ENCODE data around the gene CELSR2.

CELSR2 gene

DNA sequence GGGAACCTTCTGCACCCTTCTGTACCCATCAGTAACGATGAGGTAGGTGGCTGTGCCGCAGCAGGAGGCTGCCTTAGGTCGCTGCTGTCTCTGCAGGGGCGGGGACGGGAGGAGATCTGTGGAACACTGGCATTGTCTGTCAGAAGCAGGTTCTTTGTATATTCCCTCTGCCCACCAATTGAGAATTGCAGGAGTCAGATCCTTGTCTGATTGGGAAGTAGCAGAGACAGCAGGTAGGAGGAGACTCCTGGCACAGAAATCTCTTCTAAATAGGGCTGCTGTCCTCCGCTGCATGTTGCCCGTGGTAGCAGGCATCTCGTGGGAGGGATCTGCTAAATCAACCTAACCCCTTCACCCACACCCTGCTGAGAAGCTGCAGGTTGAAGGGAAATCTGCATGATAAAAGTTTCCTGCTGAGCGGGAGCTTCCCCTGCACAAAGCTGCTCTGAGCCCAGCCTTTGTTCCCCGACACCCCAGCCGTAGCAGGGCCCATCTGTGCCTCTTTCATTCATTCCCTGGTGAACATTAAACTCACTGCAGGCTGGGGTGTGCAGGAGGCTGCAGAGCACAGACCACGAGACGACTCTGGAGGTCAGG is 19.7 kb upstream of the CELSR2 start:
- FAIRE-seq, result no peak

DNA sequence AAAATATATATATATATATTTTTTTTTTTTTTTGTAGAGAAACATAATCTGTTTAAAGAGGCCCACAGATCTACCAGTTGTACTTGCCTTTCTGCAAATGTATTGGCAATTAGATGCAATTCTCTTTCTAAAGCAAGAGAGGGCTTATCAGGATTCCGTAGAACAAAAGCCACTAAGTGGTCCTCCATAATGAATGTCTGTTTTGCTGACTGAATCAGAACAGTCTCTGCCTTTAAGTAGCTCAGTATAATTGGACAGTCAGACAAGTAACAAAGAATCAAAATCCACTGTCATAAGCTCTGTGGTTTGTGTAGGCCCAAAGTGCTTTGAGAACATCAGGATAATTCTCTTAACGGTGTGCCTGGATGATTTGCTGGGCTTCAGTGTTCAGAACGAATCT is 18.3 kb upstream of the CELSR2 start:
- no peak for FAIRE-seq

DNA sequence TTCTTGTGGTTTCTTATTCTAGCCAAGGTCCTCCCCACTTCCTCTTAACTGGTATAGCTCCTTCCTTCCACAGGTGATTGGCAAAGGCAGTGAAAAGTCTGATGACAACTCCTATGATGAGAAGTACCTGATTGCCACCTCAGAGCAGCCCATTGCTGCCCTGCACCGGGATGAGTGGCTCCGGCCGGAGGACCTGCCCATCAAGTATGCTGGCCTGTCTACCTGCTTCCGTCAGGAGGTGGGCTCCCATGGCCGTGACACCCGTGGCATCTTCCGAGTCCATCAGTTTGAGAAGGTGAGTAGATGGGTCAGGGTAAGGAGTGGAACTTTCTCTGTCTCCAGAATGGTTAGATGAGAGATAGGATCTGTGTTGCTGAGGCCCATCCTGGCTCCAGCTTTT is 14.2 kb upstream of the CELSR2 start:
- no peak for FAIRE-seq

DNA sequence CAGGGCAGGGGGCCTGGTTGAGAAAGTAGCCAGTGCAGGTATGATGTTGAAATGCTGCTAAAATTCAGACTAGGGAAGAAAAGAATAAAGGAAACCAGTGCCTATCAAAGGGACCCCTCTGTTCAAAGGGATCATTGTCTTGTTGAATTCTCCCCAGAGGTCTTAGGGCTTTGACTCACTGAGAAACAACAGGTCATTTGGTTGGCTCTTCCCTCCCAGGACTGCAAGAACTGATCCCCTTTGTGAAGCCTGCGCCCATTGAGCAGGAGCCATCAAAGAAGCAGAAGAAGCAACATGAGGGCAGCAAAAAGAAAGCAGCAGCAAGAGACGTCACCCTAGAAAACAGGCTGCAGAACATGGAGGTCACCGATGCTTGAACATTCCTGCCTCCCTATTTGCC is 11.8 kb upstream of the CELSR2 start:
- no peak for FAIRE-seq

DNA sequence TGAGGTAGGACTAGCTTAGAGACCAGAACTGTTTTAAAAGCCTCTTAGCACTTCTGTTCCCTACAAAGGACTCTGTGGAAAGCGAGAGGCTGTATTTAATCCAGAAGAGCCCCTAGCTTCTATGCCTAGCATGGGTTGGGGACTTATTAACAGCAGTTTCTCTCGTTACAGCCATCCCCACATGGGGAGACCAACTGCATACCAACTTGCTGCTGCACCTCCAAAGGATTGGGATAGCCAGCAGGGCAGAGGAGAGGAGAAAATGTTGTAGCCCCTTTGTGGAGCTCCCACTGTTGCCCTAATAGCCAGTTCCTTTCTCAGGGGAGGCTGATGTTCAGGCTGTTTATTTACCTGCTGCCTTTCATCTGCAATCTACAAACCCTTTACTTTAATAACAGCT is 11.0 kb upstream of the CELSR2 start:
- no peak for FAIRE-seq

DNA sequence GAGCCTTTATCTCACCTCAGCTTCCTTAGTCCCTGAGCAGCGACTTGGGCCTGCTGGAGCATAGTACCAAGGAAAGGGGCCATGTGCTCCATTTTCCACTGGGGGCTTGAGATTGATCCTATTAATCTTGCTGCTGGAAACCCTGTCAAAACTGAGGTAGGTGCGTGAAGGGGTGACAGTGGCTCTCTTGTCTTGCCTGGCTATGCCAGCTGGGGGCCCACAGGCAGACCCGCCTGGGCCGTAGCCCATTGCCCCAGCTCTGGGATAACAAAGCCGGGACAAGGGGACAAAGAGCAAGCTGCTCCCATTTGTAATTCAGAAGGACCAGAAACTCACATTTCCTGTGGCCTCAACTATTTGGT is 10.3 kb upstream of the CELSR2 start:
- FAIRE-seq, result no peak

DNA sequence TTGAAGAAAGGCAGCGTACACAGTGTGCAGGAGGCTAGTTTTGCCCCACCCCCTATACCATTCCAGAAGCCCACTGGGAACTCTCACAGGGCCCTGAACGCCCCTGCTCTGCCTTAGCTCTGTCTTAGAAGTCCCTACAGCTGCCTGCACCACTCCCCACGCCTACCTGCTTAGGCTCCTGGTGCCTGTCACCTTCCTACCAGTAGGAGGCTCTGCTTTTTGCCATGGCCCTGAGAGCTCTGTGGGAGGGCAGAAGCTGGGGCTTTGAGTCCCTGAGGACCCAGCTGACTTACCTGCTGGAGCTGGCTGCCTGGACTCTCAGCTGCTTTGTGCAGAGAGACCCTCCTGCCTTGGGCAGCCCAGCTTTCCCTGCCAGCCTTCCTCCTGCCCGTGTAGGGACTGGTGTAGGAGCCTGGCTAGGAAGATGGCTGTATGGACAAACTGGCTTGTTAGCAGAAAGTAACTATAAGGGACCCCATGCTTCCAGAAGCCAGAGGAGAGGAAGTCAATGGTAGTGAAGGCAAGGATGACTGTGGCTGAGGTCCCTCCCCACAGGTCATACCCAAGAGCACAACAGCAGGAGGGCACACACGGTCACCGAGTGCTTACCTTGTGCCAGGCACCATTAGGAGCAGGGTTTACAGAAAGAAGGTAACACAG is 9.8 kb upstream of the CELSR2 start:
- no peak for FAIRE-seq

DNA sequence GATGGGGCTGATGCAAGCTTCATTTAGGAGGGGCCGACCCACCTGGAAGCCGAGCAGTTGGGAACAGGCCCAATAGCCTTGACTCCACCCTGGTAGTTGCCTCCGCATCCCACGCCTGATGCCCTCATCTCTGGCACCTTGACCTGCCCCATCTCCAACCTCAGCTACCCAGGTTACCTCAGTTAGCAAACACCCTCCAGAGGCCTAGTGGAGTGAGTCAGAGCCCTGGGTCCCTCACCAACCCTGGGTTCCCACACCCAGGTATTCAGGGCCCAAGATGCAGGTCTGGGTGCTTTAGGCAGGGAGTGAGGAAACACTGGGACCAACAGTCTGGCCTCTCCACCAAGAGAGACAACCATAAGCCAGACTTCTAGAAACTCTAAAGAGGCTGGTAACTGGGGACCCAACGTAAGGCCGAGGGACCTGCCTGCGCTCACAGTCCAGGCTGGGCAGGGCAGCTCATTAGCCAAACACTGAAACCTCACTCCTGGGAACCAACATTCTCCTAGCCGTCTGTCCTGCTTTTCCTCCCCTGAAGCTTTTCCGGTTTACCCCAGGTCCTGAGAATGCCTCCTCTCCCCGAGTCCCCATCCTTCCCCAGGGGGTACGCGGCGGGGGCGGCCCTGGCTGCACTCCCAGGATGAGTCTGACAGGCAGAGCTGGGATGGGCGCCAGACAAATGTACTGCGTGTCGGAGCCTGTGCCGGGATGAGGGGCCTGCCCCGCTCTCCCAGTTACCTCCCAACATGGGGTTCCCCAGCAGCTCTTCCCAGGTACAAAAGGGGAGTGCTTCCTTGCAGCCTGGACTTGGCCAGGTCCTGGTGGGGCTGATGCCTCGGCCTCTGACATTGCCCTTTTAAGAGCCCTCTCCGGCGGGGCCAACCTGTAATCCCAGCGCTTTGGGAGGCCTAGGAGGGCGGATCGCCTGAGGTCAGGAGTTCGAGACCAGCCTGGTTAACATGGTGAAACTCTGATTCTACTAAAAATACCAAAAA is 8.9 kb upstream of the CELSR2 start:
- no peak for FAIRE-seq

DNA sequence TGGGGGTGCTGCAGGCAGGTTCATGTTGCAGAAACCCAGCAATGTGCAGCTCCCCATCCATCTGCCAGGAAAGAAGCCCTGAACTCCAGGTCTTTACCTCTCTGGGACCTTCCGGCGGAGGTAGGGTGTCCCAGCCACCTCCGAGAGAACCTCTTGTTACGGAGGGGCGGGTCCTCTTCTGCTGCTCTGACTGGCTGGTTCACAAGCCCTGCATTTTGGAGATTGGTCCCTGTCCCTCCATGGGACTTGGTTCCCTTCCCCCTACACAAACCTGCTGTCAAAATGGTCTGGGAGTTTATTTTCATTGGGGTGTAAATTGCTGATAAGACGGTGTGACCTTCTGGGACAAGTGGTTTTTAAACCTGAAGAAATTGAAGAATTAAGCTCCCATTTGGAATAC is 8.0 kb upstream of the CELSR2 start:
- FAIRE-seq, result no peak

DNA sequence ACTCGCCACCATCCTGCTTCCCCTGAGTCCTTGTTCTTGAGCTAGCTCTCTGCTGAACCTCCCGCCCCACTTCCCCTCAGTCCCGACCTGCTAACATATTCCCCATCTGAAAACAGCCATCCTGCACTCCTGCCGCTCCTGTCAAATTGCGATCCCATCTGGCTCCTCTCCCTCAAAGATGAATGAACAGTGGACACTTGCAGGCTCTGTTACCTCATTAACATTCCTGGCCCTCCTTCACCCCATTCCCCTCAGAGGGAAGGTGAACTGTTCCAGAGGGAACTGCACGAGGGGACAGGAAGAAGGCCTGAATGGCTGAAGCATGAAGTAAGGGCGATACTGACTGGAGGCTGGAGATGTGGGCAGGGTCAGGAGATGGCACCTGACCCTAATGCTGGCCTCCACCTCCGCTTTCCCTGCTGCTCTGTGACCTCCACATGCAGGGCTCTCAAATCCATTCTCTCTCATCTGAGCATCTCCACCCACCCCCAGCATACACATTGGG is 7.4 kb upstream of the CELSR2 start:
- no peak for FAIRE-seq

DNA sequence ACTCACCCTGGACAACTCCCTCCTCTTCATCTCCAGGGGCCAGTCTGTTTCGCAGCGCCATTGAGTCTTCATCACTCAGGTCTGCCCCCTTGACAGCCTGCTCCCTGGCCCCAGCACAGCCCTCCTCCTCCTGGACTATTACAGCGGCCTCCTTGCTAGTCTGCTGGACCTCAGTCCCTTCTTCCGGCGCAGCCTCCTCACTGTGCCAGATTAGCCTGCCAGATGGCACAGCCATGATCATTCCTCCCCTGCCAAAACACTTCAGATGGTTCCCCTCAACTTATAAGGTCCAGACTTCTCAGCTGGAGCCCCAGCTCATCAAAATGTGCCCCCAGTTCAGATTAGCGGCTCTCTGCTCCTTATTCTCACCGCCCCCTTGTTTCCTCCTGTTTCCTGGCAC is 7.0 kb upstream of the CELSR2 start:
- FAIRE-seq, result no peak

DNA sequence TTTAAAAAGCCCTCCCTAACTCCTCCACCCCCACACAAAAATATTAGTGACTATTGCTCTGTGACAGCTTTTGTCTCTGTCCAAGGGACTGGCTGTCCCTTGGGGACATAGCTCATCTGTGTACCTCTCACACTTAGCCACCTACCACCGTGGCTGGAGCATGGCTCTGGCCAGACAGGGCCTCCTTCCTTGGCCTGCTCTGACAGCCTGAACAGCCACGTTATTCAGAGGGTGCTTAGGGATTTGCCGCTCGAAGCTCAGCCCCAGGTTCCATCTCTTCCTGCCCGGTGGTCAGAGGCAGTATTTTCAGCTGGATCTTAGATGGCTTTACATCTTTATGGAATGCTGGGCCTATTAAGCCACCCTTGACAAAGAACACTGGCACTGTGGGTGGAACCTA is 6.1 kb upstream of the CELSR2 start:
- FAIRE-seq, result no peak

DNA sequence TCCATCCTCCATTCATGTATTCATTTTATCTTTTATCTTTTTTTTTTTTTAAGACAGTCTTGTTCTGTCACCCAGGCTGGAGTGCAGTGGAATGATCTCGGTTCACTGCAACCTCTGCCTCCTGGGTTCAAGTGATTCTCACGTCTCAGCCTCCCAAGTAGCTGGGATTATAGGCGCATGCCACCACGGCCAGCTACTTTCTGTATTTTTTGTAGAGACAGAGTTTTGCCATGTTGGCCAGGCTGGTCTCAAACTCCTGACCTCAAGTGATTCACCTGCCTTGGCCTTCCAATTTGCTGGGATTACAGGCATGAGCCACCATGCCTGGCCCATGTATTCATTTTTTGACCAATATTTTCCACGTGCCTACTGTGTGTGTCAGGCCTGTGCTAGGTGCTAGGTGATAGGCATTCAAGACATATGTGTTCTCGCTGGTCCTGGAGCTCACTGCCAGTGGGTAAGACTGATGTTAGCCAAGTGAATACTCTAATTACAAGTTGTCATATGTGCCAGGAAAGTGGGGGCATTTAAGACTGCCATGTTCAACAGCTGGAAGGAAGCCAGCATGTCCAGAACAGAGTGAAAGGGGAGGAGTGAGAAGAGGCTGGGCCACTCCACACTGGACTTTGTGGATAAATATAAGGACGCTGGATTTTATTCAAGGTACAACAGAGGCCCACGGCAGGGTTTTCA is 5.3 kb upstream of the CELSR2 start:
- FAIRE-seq, result no peak

DNA sequence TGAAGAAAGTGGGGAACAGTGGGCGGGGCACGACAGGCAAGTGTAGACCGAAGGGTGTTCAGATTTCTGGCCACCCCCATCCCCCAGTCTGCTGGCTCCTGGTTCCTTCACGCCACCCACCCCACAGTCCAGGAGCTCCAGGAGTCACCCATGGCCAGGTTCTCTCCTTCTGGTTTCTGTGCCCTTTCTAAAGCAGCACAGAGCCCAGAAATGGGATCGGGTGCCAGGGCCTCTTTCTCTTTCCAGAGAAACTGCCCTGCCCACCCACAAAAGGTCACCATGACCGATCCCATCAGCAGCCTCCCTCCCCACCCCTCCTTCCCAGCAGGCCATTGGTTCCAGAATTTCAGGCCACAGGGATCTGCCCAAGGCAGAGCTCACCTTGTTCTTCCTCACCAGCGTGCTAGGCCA is 3.2 kb upstream of the CELSR2 start:
- no peak for FAIRE-seq

DNA sequence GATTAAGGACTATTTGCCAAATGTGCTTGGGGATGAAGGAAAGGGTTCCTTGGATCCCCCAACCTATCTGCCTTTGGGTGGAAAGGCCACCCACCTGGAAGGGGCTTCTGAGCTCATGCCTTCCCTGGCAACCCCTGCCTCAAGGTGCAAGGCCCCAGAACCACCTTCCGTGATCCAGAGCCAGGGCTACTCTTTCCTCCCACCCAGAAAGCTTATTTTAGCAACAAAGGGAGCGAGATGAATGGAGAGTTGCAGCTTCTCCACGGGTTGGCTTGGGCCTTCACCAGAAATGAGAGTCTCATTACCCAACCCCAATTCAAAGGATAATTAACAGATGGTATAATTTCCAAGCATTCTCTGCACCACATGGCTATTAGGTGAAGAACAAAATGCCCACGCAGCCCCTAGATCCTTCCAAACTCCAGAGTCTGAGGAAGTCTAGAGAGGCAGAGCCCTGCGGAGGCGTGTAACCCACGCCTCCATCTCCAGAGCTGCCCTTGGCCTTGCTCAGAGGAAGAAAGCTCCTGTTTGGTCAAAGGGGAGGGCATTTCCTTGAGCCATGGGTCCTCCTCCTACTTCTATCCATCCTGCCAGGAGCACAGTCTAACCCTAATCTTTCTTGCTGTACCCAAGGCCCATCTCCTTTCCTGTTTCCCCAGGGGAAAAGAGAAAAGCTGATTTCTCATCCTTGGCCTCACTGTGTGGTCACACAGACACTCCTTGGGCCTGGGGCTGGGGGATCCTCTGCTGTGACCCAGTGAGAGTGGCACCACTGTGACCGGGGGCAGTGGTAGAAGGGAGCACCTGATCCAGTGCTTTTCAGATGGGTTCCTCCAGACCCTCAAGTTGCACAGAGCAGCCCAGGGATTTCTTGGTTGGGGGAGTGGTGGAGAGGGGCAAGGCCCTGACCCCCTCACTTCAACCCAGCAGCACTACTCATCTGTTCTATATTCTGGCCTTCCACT is 1.7 kb upstream of the CELSR2 start:
- FAIRE-seq, result no peak

DNA sequence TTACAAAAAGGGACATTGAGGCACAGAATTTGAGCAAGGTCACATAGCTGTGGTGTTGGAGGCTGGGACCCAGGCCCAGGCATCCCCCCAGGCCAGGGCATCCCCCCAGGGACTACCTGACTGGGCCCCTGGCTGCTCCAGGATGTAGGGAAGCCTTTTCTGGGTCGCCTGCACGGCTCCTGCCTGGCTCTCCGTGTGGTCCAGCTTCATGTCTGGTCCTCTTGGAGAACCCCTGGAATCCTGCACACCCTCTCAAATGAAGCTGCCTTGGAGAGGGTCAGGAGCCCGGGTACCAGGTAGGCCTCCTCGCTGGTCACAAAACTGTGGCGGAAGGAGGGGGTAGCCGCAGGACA is 919 bp upstream of the CELSR2 start:
- FAIRE-seq, result no peak

DNA sequence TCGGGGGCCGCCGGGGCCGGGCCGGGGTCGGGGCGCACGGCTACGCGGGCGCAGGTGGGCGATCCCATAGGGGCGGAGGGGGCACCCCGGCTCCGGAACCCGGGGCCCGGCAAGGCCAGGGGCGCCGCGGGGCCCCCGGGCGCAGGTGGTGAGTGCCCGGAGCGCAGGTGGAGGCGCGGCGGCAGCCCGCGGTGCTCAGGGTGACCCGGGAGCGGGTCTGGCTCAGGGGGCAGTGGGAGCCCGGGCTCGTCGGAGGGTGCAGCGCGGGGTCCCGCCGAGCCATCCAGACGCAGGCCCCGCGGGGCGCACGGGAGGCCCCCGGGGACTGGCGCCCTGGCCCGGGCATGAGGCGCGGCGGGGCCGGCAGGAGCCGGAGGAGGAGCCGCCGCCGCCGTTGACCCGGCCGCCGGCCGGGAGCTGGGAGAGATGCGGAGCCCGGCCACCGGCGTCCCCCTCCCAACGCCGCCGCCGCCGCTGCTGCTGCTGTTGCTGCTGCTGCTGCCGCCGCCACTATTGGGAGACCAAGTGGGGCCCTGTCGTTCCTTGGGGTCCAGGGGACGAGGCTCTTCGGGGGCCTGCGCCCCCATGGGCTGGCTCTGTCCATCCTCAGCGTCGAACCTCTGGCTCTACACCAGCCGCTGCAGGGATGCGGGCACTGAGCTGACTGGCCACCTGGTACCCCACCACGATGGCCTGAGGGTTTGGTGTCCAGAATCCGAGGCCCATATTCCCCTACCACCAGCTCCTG is 489 bp downstream of the CELSR2 start:
- FAIRE-seq, result no peak

DNA sequence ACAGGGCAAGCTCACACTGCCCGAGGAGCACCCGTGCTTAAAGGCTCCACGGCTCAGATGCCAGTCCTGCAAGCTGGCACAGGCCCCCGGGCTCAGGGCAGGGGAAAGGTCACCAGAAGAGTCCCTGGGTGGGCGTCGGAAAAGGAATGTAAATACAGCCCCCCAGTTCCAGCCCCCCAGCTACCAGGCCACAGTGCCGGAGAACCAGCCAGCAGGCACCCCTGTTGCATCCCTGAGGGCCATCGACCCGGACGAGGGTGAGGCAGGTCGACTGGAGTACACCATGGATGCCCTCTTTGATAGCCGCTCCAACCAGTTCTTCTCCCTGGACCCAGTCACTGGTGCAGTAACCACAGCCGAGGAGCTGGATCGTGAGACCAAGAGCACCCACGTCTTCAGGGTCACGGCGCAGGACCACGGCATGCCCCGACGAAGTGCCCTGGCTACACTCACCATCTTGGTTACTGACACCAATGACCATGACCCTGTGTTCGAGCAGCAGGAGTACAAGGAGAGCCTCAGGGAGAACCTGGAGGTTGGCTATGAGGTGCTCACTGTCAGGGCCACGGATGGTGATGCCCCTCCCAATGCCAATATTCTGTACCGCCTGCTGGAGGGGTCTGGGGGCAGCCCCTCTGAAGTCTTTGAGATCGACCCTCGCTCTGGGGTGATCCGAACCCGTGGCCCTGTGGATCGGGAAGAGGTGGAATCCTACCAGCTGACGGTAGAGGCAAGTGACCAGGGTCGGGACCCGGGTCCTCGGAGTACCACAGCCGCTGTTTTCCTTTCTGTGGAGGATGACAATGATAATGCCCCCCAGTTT is 1.3 kb downstream of the CELSR2 start:
- no peak for FAIRE-seq

DNA sequence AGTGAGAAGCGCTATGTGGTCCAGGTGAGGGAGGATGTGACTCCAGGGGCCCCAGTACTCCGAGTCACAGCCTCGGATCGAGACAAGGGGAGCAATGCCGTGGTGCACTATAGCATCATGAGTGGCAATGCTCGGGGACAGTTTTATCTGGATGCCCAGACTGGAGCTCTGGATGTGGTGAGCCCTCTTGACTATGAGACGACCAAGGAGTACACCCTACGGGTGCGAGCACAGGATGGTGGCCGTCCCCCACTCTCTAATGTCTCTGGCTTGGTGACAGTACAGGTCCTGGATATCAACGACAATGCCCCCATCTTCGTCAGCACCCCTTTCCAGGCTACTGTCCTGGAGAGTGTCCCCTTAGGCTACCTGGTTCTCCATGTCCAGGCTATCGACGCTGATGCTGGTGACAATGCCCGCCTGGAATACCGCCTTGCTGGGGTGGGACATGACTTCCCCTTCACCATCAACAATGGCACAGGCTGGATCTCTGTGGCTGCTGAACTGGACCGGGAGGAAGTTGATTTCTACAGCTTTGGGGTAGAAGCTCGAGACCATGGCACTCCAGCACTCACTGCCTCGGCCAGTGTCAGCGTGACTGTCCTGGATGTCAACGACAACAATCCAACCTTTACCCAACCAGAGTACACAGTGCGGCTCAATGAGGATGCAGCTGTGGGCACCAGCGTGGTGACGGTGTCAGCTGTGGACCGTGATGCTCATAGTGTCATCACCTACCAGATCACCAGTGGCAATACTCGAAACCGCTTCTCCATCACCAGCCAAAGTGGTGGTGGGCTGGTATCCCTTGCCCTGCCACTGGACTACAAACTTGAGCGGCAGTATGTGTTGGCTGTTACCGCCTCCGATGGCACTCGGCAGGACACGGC is 2.2 kb downstream of the CELSR2 start:
- FAIRE-seq, result no peak

Data from TTC549 (cell line).